Measurements from ENCODE around the gene CASK.

The CASK gene

DNA sequence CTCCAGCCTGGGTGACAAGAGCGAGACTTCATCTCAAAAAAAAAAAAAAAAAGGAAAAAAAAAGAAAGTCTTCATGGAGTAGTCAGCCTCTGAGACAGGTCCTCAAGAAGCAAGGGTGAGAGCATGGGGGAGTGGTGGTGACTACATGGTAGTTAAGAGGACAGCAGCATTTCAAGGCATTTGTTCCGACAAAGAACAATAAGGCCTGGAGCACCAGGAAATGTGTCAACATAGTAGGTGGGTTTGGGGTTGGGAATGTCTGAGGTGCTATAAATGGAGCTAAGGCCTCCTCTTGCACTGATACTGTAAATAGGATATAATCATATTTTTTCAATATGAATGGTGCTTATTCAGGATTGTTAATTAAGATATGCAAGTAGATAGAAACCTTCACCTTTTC lies 165.0 kb downstream of the CASK start:
- TF ChIP-seq, protein P1, sequence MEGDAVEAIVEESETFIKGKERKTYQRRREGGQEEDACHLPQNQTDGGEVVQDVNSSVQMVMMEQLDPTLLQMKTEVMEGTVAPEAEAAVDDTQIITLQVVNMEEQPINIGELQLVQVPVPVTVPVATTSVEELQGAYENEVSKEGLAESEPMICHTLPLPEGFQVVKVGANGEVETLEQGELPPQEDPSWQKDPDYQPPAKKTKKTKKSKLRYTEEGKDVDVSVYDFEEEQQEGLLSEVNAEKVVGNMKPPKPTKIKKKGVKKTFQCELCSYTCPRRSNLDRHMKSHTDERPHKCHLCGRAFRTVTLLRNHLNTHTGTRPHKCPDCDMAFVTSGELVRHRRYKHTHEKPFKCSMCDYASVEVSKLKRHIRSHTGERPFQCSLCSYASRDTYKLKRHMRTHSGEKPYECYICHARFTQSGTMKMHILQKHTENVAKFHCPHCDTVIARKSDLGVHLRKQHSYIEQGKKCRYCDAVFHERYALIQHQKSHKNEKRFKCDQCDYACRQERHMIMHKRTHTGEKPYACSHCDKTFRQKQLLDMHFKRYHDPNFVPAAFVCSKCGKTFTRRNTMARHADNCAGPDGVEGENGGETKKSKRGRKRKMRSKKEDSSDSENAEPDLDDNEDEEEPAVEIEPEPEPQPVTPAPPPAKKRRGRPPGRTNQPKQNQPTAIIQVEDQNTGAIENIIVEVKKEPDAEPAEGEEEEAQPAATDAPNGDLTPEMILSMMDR (conservative IDR thresholded peaks at IDR 0.05; ENCODE audit: low read length): no peak
- no peak overlapping the region for H3K4me3 ChIP-seq (ENCODE audit: low read length)
- DNase-seq (ENCODE audit: low read depth): no peak

DNA sequence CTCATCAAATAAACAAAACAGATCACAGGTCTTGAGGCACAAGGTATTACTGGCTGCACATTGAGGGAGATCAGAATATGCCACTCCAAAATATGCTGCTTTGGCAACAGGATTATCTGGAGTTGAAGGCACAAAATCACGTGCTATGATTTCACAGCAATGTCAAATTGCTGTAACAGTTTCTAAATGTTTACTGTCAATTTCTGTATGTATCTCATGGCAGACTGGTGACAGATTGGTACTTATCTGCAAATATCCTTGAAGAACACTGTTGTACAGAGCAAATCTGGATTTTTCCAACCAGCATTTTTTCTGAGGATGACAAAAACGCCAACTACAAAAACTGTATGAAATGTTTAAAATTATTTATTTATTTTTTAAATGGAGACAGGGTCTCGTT lies 172.6 kb downstream of the CASK start:
- no peak for DNase-seq (ENCODE audit: low read depth)
- TF ChIP-seq, protein P1 (conservative IDR thresholded peaks at IDR 0.05; ENCODE audit: low read length): no peak
- H3K4me3 ChIP-seq (ENCODE audit: low read length): no peak overlapping the region

DNA sequence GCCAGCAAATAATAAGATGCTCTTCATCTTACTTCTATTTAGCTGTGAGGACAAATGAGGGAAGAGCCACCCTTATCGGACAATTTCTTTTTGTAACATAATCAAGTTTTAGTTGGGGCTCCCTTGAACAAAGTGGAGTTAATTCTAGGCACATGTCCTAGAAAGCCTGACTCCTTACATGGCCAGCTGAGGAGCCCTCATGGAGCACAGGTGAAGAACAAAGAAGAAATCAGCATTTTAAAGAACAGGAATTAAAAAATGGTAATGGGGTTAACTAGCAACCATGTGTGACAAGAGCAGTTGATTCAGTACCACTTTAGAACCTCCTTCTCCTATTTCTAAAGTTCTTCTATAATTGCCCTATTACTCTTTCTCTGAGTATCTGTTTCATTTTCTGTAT lies 183.5 kb downstream of the CASK start:
- DNase-seq (ENCODE audit: low read depth): no peak
- TF ChIP-seq, protein P1 (conservative IDR thresholded peaks at IDR 0.05; ENCODE audit: low read length): no peak
- no peak overlapping the region for H3K4me3 ChIP-seq (ENCODE audit: low read length)

DNA sequence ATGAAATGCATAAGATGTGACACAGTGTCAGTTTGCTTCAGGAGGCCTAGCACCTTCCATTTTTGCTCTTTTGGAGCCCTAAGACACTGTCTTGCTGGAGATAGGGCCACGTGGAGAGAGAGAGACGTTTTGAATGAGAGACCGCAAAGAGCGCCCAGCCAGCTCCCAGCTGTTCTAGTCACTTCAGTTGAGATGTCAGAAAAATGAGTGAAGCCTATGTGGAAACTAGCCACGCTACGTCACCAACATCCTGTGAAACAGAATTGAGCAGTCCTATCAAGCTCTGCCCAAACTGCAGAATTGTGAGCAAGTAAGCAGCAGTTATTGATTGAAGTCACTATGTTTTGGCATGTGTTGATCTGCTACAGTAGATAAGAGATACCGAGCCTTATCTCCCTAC lies 186.3 kb downstream of the CASK start:
- TF ChIP-seq, protein P1 (conservative IDR thresholded peaks at IDR 0.05; ENCODE audit: low read length): no peak
- DNase-seq (ENCODE audit: low read depth): no peak
- no peak overlapping the region for H3K4me3 ChIP-seq (ENCODE audit: low read length)

DNA sequence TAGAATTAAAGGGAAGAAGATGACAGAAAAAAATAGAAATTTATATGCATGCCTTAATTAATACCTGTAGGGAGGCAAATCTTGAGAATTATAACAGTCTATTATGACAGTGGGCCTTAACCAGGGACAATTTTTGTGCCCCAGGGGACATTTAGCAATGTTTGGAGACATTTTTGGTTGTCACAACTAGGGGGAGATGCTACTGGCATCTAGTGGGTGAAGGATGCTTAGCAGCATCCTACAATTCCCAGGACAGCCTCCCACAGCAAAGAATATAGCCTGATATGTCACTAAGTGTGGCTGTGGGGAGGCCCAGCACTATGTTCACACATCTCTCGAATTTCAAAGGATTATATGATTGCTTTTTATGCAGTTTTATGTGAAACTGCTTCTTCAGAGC lies 188.8 kb downstream of the CASK start:
- DNase-seq (ENCODE audit: low read depth): peak; percentile 8
- no peak overlapping the region for H3K4me3 ChIP-seq (ENCODE audit: low read length)
- TF ChIP-seq, protein P1 (conservative IDR thresholded peaks at IDR 0.05; ENCODE audit: low read length): peak; percentile 49

DNA sequence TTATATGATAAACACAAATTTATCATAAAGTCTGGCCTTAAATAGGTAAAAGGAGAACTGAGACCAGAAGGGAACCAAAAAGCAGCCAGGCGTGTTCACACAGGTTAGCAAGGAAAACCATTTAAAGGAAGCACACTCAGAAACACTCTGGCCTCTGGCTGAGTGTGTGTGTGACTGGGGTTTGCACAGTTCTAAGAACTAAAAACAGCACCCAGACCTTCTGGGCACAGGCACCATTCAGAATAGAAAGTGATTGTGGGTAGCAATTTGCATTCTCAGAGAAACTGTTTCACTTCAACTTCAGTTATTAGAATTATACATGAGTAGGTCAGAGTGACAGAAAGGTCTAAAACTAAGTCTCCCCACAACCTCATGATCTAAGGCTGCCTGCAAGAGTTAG lies 189.4 kb downstream of the CASK start:
- no peak overlapping the region for H3K4me3 ChIP-seq (ENCODE audit: low read length)
- TF ChIP-seq, protein P1 (conservative IDR thresholded peaks at IDR 0.05; ENCODE audit: low read length): no peak
- no peak for DNase-seq (ENCODE audit: low read depth)

DNA sequence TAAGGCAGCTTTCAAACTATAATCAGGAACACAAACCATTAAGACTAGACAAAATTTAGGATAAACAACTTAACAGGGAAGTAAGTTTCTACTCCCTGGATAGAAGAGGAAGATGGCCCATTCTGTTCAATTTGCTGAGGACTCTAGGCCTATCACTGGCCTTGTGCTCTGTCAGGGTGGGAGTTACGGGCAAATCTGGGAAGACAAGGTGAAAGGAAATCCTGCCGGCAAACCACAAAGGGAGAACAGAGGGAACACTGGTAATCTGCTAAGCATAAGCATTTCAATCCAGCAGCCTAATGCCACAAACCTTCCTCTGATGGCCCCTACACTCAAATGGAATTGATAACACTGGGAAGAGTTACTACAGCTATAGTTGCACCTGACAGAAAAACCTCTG lies 191.1 kb downstream of the CASK start:
- DNase-seq (ENCODE audit: low read depth): no peak
- no peak overlapping the region for H3K4me3 ChIP-seq (ENCODE audit: low read length)
- TF ChIP-seq, protein P1 (conservative IDR thresholded peaks at IDR 0.05; ENCODE audit: low read length): no peak
